T-cell (primary cell): ENCODE results near the gene PLEKHB2. TPM values are rescaled to one million over a fixed set of nuclear protein-coding genes. Genes with fewer than 3 reads are reported as not detected.
"Not testable (repeated sequence)": the region's sequence is repeated elsewhere in the genome, so short reads cannot be mapped to it uniquely, and the experiment has no call there.

Experiments used
- ATAC-seq, 4 experiments: fragments of 200-7000 bp in 3 of 4; fragments of 150-1000 bp in 1 of 4; cut with Tn5 transposase; replicated peaks in 1 of 4; 1 replicate in 3 of 4; 2 replicates in 1 of 4; pipeline ENCODE4 v1.10.0; 2021; ENCODE audit warnings: moderate library complexity in 3 of 4, mild to moderate bottlenecking in 2 of 4, moderate number of reproducible peaks in 1 of 4
- CTCF ChIA-PET, 2 donors: fragments of 300-600 bp; sonication (Branson Sonifier 250); formaldehyde crosslinking; loops; one replicate each; lab custom pipeline; 2022; ENCODE audit warnings: antibody characterized with exemption in 2 of 2; lab: Charles Lee
- POLR2A ChIA-PET, 2 donors: fragments of 300-600 bp; sonication (Branson Sonifier 250); formaldehyde crosslinking; loops; one replicate each; lab custom pipeline; 2022; ENCODE audit warnings: antibody characterized with exemption in 2 of 2; lab: Charles Lee
- DNase-seq, 35 experiments: peaks; one replicate each; pipeline versions ENCODE4 v3.0.0 to v3.0.0-alpha.2; 2013 to 2023
- H3K27ac ChIP-seq: one replicate; pipeline ENCODE4 v1.5.1; 2013; ENCODE audit warnings: low read length
- H3K27me3 ChIP-seq, 2 experiments: replicated peaks in 1 of 2; 1 replicate in 1 of 2; 2 replicates in 1 of 2; pipeline versions ENCODE4 v1.6.1 to v1.7.0; 2013; ENCODE audit warnings: low read length in 1 of 2, mixed read lengths in 1 of 2; ENCODE audit not compliant: control insufficient read depth in 2 of 2, insufficient read depth in 2 of 2; ENCODE audit errors: extremely low read depth in 1 of 2
- H3K36me3 ChIP-seq, 2 donors: 1 replicate in 1 of 2; 2 replicates in 1 of 2; pipeline versions ENCODE4 v1.6.1 to v1.7.0; 2013; ENCODE audit warnings: low read length in 1 of 2; ENCODE audit not compliant: control insufficient read depth in 2 of 2, insufficient read depth in 1 of 2; ENCODE audit errors: extremely low read depth in 1 of 2
- H3K4me1 ChIP-seq, 2 experiments: 1 replicate in 1 of 2; 2 replicates in 1 of 2; pipeline versions ENCODE4 v1.6.1 to v1.7.0; 2013; ENCODE audit warnings: low read length in 2 of 2, mixed read lengths in 1 of 2; ENCODE audit not compliant: insufficient read depth in 2 of 2, control insufficient read depth in 1 of 2; ENCODE audit errors: extremely low read depth in 1 of 2
- H3K4me3 ChIP-seq, 2 donors: 1 replicate in 1 of 2; 2 replicates in 1 of 2; pipeline versions ENCODE4 v1.5.1 to v1.7.0; 2013; ENCODE audit warnings: mild to moderate bottlenecking in 2 of 2, low read length in 1 of 2, moderate library complexity in 1 of 2; ENCODE audit not compliant: control insufficient read depth in 1 of 2; ENCODE audit errors: extremely low read depth in 1 of 2
- H3K9me3 ChIP-seq: 2 replicates; pipeline ENCODE4 v1.7.0; 2013
- H3K27ac Mint-ChIP-seq, 2 donors: one replicate each; pipeline ENCODE4 v1.8.0; 2020 to 2021; ENCODE audit warnings: mild to moderate bottlenecking in 2 of 2, mixed read lengths in 2 of 2
- H3K27me3 Mint-ChIP-seq, 2 donors: one replicate each; pipeline ENCODE4 v1.8.0; 2021 to 2022; ENCODE audit warnings: mixed read lengths in 2 of 2
- H3K36me3 Mint-ChIP-seq: one replicate; pipeline ENCODE4 v1.8.0; 2021; ENCODE audit warnings: mixed read lengths
- H3K4me1 Mint-ChIP-seq, 3 donors: one replicate each; pipeline ENCODE4 v1.8.0; 2020 to 2022; ENCODE audit warnings: mixed read lengths in 3 of 3, mild to moderate bottlenecking in 1 of 3
- H3K4me3 Mint-ChIP-seq, 3 donors: one replicate each; pipeline ENCODE4 v1.8.0; 2020 to 2022; ENCODE audit warnings: mild to moderate bottlenecking in 3 of 3, mixed read lengths in 3 of 3, moderate library complexity in 3 of 3
- H3K9me3 Mint-ChIP-seq, 3 donors: one replicate each; pipeline ENCODE4 v1.8.0; 2020 to 2022; ENCODE audit warnings: mixed read lengths in 3 of 3
- WGBS: methylation state at CpG from one replicate; pipeline ENCODE4 v1.1.5; 2013; ENCODE audit warnings: missing lambda C conversion rate; ENCODE audit not compliant: insufficient coverage; 5-methylcytosine and 5-hydroxymethylcytosine counted together
- total RNA-seq, 35 experiments: library from RNA in 6 of 35; stranded (reverse) in 6 of 35; fragments of 120-200 nt in 1 of 35; gene quantifications; one replicate each; pipeline versions ENCODE4 v1.2.1 to v1.2.4 and lab custom pipeline; 2013 to 2026

Gene PLEKHB2
- total RNA-seq, 5 donors from 2014 or later (not counting 1 experiment from before 2014, with no cell fraction given), result 52.5 to 61.7 (median 53.2) TPM

GRCh38 chr2:131063501-131064283, 41.4 kb upstream of the PLEKHB2 start:
- Mint-ChIP-seq H3K4me3 (no peak overlapping the region), H3K27ac (no peak overlapping the region), H3K9me3 (no peaks in the 10 kb centered on the region), H3K36me3 (peaks cover 34% of the 10 kb centered on the region), H3K27me3 (no peaks in the 10 kb centered on the region), H3K4me1 (peaks cover 49 to 54% (median 53%) of the 10 kb centered on the region in 3 donors)
- H3K4me1 ChIP-seq, result peaks cover 0 to 3% of the 10 kb centered on the region in 2 experiments
- WGBS, result 100% methylated on average over 5 of the region's 11 CpGs
- POLR2A ChIA-PET, result no interaction called here
- peaks cover 0 to 44% of the 10 kb centered on the region in 2 donors for H3K36me3 ChIP-seq
- CTCF ChIA-PET, result no interaction called here
- H3K27ac ChIP-seq, result no peak overlapping the region
- H3K27me3 ChIP-seq, result no peaks in the 10 kb centered on the region
- ATAC-seq (no peak), DNase-seq (no peak)
- H3K9me3 ChIP-seq, result no peaks in the 10 kb centered on the region
- H3K4me3 ChIP-seq, result no peak overlapping the region

GRCh38 chr2:131064589-131065512, 40.3 kb upstream of the PLEKHB2 start:
- Mint-ChIP-seq H3K27ac (no peak overlapping the region), H3K36me3 (peaks cover 29% of the 10 kb centered on the region), H3K4me1 (peaks cover 48 to 52% (median 48%) of the 10 kb centered on the region in 3 donors), H3K4me3 (no peak overlapping the region), H3K27me3 (no peaks in the 10 kb centered on the region), H3K9me3 (no peaks in the 10 kb centered on the region)
- no peaks in the 10 kb centered on the region for H3K9me3 ChIP-seq
- POLR2A ChIA-PET, result interaction anchor here in 1 of 2 donors (0.6 kb wide), 2 partner anchors 46 to 176 kb away, joined by 5 to 6 read pairs; no protein-coding TSS in a partner anchor
- DNase-seq (no peak), ATAC-seq (no peak)
- H3K4me1 ChIP-seq, result peaks cover 0 to 5% of the 10 kb centered on the region in 2 experiments
- 97% methylated on average over 5 of the region's 14 CpGs for WGBS
- peaks cover 0 to 36% of the 10 kb centered on the region in 2 donors for H3K36me3 ChIP-seq
- H3K27me3 ChIP-seq, result no peaks in the 10 kb centered on the region
- H3K4me3 ChIP-seq, result no peak overlapping the region
- no peak overlapping the region for H3K27ac ChIP-seq
- CTCF ChIA-PET, result no interaction called here

- Histone ChIP-seq H3K4me1 (peaks cover 0 to 2% of the 10 kb centered on the region in 2 experiments), H3K4me3 (no peak overlapping the region), H3K27ac (no peak overlapping the region), H3K27me3 (no peaks in the 10 kb centered on the region), H3K36me3 (peaks cover 11 to 49% of the 10 kb centered on the region in 2 donors), H3K9me3 (no peaks in the 10 kb centered on the region)
- WGBS, result 100% methylated on average over 2 of the region's 2 CpGs
- Mint-ChIP-seq H3K36me3 (peaks cover 40% of the 10 kb centered on the region), H3K27me3 (no peaks in the 10 kb centered on the region), H3K4me3 (no peak overlapping the region), H3K27ac (peak overlapping the region in 1 of 2 donors; percentile 16), H3K4me1 (peaks cover 42 to 55% (median 49%) of the 10 kb centered on the region in 3 donors), H3K9me3 (no peaks in the 10 kb centered on the region)
- POLR2A ChIA-PET, result no interaction called here
- DNase-seq (no peak), ATAC-seq (no peak)
- CTCF ChIA-PET, result no interaction called here
Measured at GRCh38 chr2:131067465-131068125, 37.5 kb upstream of the PLEKHB2 start.

DNA sequence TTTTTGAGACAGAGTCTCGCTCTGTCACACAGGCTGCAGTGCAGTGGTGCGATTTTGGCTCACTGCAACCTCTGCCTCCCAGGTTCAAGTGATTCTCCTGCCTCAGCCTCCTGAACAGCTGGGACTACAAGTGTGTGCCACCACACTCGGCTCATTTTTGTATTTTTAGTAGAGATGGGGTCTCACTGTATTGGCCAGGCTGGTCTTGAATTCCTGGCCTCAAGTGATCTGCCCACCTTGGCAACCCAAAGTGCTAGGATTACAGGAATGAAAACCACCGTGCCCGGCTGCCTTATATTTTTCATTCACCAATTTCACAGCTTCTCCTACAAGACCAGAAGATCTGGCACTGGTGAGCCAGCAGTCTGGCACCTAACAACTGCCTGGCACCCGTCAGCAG, 37.0 kb upstream of the PLEKHB2 start:
- H3K27ac Mint-ChIP-seq, DNase-seq, H3K27me3 Mint-ChIP-seq, H3K9me3 Mint-ChIP-seq, ATAC-seq, H3K4me3 ChIP-seq, H3K27ac ChIP-seq, CTCF ChIA-PET, POLR2A ChIA-PET, H3K27me3 ChIP-seq, H3K4me1 ChIP-seq, H3K9me3 ChIP-seq, H3K4me3 Mint-ChIP-seq: not testable (repeated sequence)
- H3K36me3 ChIP-seq, result peaks cover 11 to 52% of the 10 kb centered on the region in 2 donors
- Mint-ChIP-seq H3K36me3 (peaks cover 40% of the 10 kb centered on the region), H3K4me1 (peaks cover 42 to 53% (median 48%) of the 10 kb centered on the region in 3 donors)
- 100% methylated on average over 3 of the region's 6 CpGs for WGBS

GRCh38 chr2:131075578-131075977, 29.6 kb upstream of the PLEKHB2 start:
- H3K4me3 ChIP-seq, H3K27me3 ChIP-seq, CTCF ChIA-PET, H3K27ac Mint-ChIP-seq, H3K27ac ChIP-seq, POLR2A ChIA-PET, H3K4me3 Mint-ChIP-seq, H3K9me3 Mint-ChIP-seq, H3K27me3 Mint-ChIP-seq, H3K9me3 ChIP-seq, DNase-seq, ATAC-seq: not testable (repeated sequence)
- Mint-ChIP-seq H3K36me3 (peaks cover 60% of the 10 kb centered on the region), H3K4me1 (peaks cover 49 to 64% (median 62%) of the 10 kb centered on the region in 3 donors)
- 93% methylated on average over 3 of the region's 15 CpGs for WGBS
- H3K4me1 ChIP-seq, result peaks cover 0 to 18% of the 10 kb centered on the region in 2 experiments
- peaks cover 43 to 75% of the 10 kb centered on the region in 2 donors for H3K36me3 ChIP-seq

DNA sequence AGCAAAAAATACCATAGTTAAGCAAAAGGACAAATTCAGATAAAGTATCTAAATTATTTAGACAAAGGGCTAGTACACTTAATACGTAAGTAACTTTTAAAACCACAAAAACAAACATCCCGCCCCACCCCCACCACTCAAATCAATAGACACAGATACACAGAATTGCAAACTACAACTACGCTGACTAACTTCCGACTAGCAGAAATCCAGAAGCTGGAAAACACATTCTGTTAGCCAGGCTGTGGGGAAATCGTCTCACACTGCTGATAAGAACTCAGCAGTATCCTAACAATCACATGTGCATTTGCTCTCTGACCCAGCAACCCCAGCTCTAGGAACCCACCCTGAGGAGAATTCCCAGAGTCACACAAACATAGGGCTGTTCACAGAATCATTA, 28.4 kb upstream of the PLEKHB2 start:
- 100% methylated on average over 4 of the region's 5 CpGs for WGBS
- DNase-seq (no peak), ATAC-seq (no peak)
- ChIA-PET POLR2A (interaction anchor here in 1 of 2 donors (0.7 kb wide), 1 partner anchor 1181 kb away, joined by 3 read pairs; no protein-coding TSS in a partner anchor), CTCF (no interaction called here)
- no peaks in the 10 kb centered on the region for H3K9me3 Mint-ChIP-seq
- Histone ChIP-seq H3K4me1 (peaks cover 0 to 18% of the 10 kb centered on the region in 2 experiments), H3K27me3 (no peaks in the 10 kb centered on the region), H3K27ac (no peak overlapping the region), H3K9me3 (no peaks in the 10 kb centered on the region), H3K4me3 (no peak overlapping the region), H3K36me3 (peaks cover 37 to 73% of the 10 kb centered on the region in 2 donors)
- no peaks in the 10 kb centered on the region for H3K27me3 Mint-ChIP-seq
- peaks cover 60% of the 10 kb centered on the region for H3K36me3 Mint-ChIP-seq
- H3K4me1 Mint-ChIP-seq, result peaks cover 54 to 67% (median 65%) of the 10 kb centered on the region in 3 donors
- no peak overlapping the region for H3K27ac Mint-ChIP-seq
- no peak overlapping the region for H3K4me3 Mint-ChIP-seq
